Naive thymus-derived CD8-positive, alpha-beta T cell (primary cell): Measurements from ENCODE around the gene RHOH. TPM values are rescaled to one million over a fixed set of nuclear protein-coding genes. Genes with fewer than 3 reads are reported as not detected.
"Not testable (repeated sequence)": the region's sequence is repeated elsewhere in the genome, so short reads cannot be mapped to it uniquely, and the experiment has no call there.

ENCODE experiments used
- ATAC-seq, 2 donors: fragments of 150-1000 bp; cut with Tn5 transposase in 1 of 2; sonication (Bioruptor Pico), chemical (Tn5 transposase) in 1 of 2; 1 replicate in 1 of 2; 2 replicates in 1 of 2; pipeline ENCODE4 v1.10.0; 2021; ENCODE audit warnings: mild to moderate bottlenecking in 2 of 2, moderate library complexity in 2 of 2
- POLR2A ChIA-PET: fragments of 350-600 bp; sonication (Branson Sonifier 250); formaldehyde crosslinking; loops from one replicate; lab custom pipeline; 2021; ENCODE audit warnings: antibody characterized with exemption; lab: Charles Lee
- DNase-seq, 10 donors: peaks; one replicate each; pipeline versions ENCODE4 v3.0.0 to v3.0.0-alpha.2; 2020 to 2022
- H3K27ac Mint-ChIP-seq, 10 donors: one replicate each; pipeline ENCODE4 v1.8.0; 2020 to 2022; ENCODE audit warnings: mild to moderate bottlenecking in 10 of 10, mixed read lengths in 10 of 10, moderate library complexity in 4 of 10, inconsistent platforms in 1 of 10
- H3K27me3 Mint-ChIP-seq, 5 donors: one replicate each; pipeline ENCODE4 v1.8.0; 2021 to 2022; ENCODE audit warnings: mixed read lengths in 5 of 5
- H3K36me3 Mint-ChIP-seq, 3 donors: one replicate each; pipeline ENCODE4 v1.8.0; 2020 to 2022; ENCODE audit warnings: mixed read lengths in 3 of 3, mild to moderate bottlenecking in 2 of 3, inconsistent platforms in 1 of 3
- H3K4me1 Mint-ChIP-seq, 4 donors: one replicate each; pipeline ENCODE4 v1.8.0; 2021 to 2022; ENCODE audit warnings: mixed read lengths in 4 of 4
- H3K4me3 Mint-ChIP-seq, 10 donors: one replicate each; pipeline ENCODE4 v1.8.0; 2020 to 2022; ENCODE audit warnings: mild to moderate bottlenecking in 10 of 10, mixed read lengths in 10 of 10, moderate library complexity in 6 of 10, inconsistent platforms in 1 of 10
- H3K9me3 Mint-ChIP-seq, 9 donors: one replicate each; pipeline ENCODE4 v1.8.0; 2020 to 2022; ENCODE audit warnings: mixed read lengths in 9 of 9, mild to moderate bottlenecking in 3 of 9, inconsistent platforms in 1 of 9, moderate library complexity in 1 of 9
- polyA plus RNA-seq, 3 donors: library from polyadenylated mRNA; unstranded; fragments of 300-500 nt; fragmentation: Illumina TruSeq; gene quantifications; one replicate each; pipeline ENCODE4 v1.2.3, GENCODE V29; 2021
- total RNA-seq, 8 experiments: library from RNA in 2 of 8; stranded (reverse) in 2 of 8; gene quantifications; one replicate each; pipeline ENCODE4 v1.2.3 and lab custom pipeline; 2021 to 2026

Gene RHOH, protein sequence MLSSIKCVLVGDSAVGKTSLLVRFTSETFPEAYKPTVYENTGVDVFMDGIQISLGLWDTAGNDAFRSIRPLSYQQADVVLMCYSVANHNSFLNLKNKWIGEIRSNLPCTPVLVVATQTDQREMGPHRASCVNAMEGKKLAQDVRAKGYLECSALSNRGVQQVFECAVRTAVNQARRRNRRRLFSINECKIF
- 100 to 1,000 TPM; 233 to 249 TPM for total RNA-seq
- polyA plus RNA-seq, result 100 to 1,000 TPM; 328 to 416 (median 383) TPM
- total RNA-seq (lab: John Stamatoyannopoulos, UW), result 200 to 421 (median 232) reads per million in 6 experiments

DNA sequence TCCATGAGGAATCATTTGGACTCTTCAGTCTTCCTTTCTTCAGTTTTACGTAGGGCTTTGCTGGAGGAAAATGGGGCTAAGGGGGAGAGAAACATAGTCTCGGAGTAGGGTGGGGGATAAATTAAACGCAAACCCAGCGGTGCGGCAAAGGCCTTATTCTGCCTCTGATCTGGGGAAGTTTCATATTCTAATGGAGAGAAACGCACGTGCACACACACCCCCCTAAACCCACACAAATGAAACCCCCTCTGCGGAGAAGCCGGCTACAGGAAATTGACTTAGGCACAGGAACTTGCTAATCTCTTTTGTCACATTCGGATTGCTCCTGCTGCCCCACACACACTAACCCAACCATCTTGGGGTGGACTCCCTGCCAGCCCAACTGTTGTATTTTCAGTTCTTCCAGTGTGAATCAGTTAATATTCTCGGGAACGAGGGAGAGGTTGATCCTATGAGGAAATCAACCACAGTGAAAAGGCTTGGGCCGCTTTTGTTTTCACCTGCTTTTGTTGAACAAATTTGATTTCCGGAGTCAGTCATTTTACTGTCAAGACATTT is at the start of gene RHOH:
Gene RHOH, plus strand, starts transcription at position 308 of the 558 bp plus-strand sequence. CDS start 46,356 bp downstream, outside the sequence.
- Mint-ChIP-seq H3K36me3 (peaks cover 30 to 40% (median 35%) of the 10 kb centered on the region in 3 donors), H3K4me1 (peaks cover 35 to 71% (median 60%) of the 10 kb centered on the region in 4 donors), H3K27ac (peak within 1 kb of the TSS; percentile 94 to 100 (median 99)), H3K4me3 (peak within 1 kb of the TSS; percentile 94 to 100 (median 98)), H3K27me3 (peaks cover 0 to 1% (median 0%) of the 10 kb centered on the region in 5 donors), H3K9me3 (peaks cover 0 to 5% (median 0%) of the 10 kb centered on the region in 9 donors)
- ATAC-seq (peak; percentile 41 to 52), DNase-seq (peak; percentile 48 to 94 (median 88))
- POLR2A ChIA-PET, result interaction anchor here (0.5 to 8.8 kb wide), 25 partner anchors 10 to 140 kb away, joined by 3 to 244 read pairs (median 12); partner anchors contain the start of gene N4BP2

DNA sequence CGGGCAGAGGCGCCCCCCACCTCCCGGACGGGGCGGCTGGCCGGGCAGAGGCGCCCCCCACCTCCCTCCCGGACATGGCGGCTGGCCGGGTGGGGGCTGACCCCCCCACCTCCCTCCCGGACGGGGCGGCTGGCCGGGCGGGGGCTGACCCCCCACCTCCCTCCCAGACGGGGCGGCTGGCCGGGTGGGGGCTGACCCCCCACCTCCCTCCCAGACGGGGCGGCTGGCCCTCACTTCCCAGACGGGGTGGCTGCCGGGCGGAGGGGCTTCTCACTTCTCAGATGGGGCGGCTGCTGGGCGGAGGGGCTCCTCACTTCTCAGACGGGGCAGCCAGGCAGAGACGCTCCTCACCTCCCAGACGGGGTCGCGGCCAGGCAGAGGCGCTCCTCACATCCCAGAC is 49.3 kb upstream of the RHOH start:
- Mint-ChIP-seq H3K36me3 (peaks cover 4 to 27% (median 15%) of the 10 kb centered on the region in 3 donors), H3K4me1 (peaks cover 7 to 25% (median 24%) of the 10 kb centered on the region in 4 donors)
- ATAC-seq, H3K27me3 Mint-ChIP-seq, H3K9me3 Mint-ChIP-seq, H3K27ac Mint-ChIP-seq, POLR2A ChIA-PET, DNase-seq, H3K4me3 Mint-ChIP-seq: not testable (repeated sequence)

DNA sequence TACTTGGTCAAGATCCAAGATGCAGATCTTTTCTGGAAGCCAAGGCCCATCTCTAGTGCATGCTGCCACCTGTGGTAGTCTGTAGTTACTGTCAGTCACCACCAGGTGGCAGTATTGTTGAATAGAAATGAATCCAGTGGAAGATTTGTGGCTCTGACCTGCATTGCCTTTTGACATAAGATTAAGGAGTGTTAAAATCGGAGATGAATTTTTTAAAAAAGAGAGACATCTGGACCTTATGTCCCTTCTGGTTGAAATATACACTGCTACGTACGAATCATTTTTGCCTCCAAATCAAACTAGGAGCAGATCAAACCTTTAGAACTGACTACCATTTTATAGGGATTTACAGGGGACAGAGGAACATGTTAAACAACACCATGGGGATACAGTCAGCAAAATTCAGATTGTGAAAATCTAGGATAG is 46.9 kb upstream of the RHOH start:
- no peaks in the 10 kb centered on the region for H3K27me3 Mint-ChIP-seq
- ATAC-seq (peak; percentile 85 to 90), DNase-seq (peak; percentile 33 to 87 (median 77))
- H3K4me1 Mint-ChIP-seq, result peaks cover 14 to 45% (median 38%) of the 10 kb centered on the region in 4 donors
- peak overlapping the region; percentile 69 to 91 (median 88) for H3K27ac Mint-ChIP-seq
- peaks cover 0 to 6% (median 3%) of the 10 kb centered on the region in 9 donors for H3K9me3 Mint-ChIP-seq
- H3K4me3 Mint-ChIP-seq, result peak overlapping the region in 6 of 10 donors; percentile 1 to 56 (median 31)
- peaks cover 4 to 11% (median 11%) of the 10 kb centered on the region in 3 donors for H3K36me3 Mint-ChIP-seq
- POLR2A ChIA-PET, result interaction anchor here (0.6 to 3.2 kb wide), 9 partner anchors 44 to 175 kb away, joined by 3 to 29 read pairs (median 5); partner anchors contain the start of genes N4BP2 and RHOH

DNA sequence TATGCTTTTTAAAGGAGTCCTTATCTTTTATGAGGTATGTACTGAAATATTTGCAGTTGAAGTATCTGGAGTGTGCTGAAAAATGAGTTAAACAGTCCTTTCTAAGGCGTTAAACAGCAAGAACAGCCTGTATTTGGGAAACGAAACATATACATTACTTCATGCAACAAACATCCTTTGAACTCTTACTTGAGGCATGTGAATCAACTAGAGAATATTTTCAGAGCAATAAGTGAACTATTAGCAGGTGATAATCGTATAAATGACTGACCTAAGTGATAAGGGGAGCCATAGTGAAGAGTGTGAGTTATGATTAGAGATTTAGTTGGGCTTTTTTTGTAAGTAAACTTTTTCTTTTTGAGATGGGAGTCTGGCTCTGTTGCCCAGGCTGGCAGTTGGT is 45.9 kb upstream of the RHOH start:
- ATAC-seq (no peak), DNase-seq (no peak)
- peaks cover 4 to 7% (median 6%) of the 10 kb centered on the region in 3 donors for H3K36me3 Mint-ChIP-seq
- peak overlapping the region in 2 of 10 donors; percentile 9 to 10 for H3K4me3 Mint-ChIP-seq
- peaks cover 14 to 45% (median 38%) of the 10 kb centered on the region in 4 donors for H3K4me1 Mint-ChIP-seq
- POLR2A ChIA-PET, result interaction anchor here (0.7 to 3.2 kb wide), 12 partner anchors 35 to 175 kb away, joined by 3 to 29 read pairs (median 9); partner anchors contain the start of gene RHOH
- H3K27ac Mint-ChIP-seq, result peak overlapping the region; percentile 38 to 90 (median 82)
- H3K27me3 Mint-ChIP-seq, result no peaks in the 10 kb centered on the region
- H3K9me3 Mint-ChIP-seq, result peaks cover 0 to 6% (median 3%) of the 10 kb centered on the region in 9 donors

DNA sequence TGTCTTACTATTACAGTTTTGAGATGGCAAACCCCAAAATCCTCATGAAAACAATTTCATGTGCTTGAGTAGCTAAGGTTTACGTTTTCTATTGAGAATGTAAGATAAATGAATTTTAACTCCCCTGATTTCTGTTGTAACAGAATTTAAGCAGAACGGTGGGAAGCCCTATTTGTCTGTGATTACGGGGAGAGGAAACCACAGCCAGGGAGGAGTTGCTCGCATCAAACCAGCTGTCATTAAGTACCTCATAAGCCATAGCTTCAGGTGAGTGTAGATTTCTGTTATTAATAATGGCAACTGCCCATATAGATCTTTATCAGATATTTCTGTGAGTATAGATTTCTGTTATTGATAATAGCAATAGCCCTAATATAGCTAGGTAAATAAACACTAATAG is 44.2 kb upstream of the RHOH start:
- POLR2A ChIA-PET, result interaction anchor here (0.6 to 3.2 kb wide), 16 partner anchors 34 to 173 kb away, joined by 3 to 29 read pairs (median 6); partner anchors contain the start of genes N4BP2 and RHOH
- DNase-seq (peak in 8 of 10 donors; percentile 22 to 65 (median 45)), ATAC-seq (peak; percentile 82 to 85)
- Mint-ChIP-seq H3K9me3 (peaks cover 0 to 6% (median 3%) of the 10 kb centered on the region in 9 donors), H3K4me3 (peak overlapping the region; percentile 36 to 73 (median 51)), H3K27me3 (no peaks in the 10 kb centered on the region), H3K36me3 (peaks cover 0 to 7% (median 4%) of the 10 kb centered on the region in 3 donors), H3K4me1 (peaks cover 14 to 45% (median 38%) of the 10 kb centered on the region in 4 donors), H3K27ac (peak overlapping the region in 9 of 10 donors; percentile 75 to 95 (median 88))

DNA sequence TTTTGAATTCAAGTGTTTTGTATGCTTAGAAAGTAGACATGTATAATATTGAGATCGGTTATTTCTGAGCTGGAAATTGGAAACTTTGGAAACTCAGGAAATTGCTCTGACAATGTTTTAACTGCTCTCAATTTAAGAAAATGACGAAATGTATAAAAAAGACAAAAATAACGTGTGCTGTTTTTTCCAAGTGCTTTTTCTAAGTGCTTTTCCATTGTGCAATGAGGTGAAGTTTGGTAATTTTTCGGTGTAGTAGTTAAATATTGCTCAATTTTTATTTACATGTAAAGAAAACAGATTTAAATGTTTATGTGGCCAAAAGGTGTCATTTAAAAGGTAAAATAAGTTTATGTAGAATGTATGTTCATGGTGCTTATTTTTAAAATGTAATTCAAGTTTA is 39.4 kb upstream of the RHOH start:
- peaks cover 7 to 20% (median 15%) of the 10 kb centered on the region in 4 donors for H3K4me1 Mint-ChIP-seq
- ATAC-seq (no peak), DNase-seq (no peak)
- no peak overlapping the region for H3K4me3 Mint-ChIP-seq
- no peaks in the 10 kb centered on the region for H3K27me3 Mint-ChIP-seq
- peaks cover 0 to 4% (median 0%) of the 10 kb centered on the region in 9 donors for H3K9me3 Mint-ChIP-seq
- H3K27ac Mint-ChIP-seq, result no peak overlapping the region
- peaks cover 6 to 9% (median 6%) of the 10 kb centered on the region in 3 donors for H3K36me3 Mint-ChIP-seq
- POLR2A ChIA-PET, result interaction anchor here (0.5 kb wide), 1 partner anchor 49 kb away, joined by 3 read pairs; no protein-coding TSS in a partner anchor

DNA sequence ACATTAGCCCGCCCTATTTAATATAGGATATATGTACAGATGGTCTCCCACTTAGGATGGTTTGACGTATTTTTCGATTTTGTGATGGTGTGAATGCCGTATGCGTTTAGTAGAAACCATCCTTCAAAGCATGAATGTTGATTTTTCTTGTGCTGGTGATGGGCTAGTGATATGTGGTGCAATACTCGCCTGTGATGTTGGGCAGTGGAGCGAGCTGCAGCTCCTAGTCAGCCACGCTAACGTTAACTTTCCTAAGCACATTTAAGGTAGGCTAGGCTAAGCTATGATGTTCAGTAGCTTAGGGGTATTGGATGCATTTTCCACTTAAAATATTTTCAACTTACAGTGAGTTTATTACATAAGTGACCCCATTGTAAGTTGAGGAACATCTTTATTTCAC is 36.6 kb upstream of the RHOH start:
- no peak overlapping the region for H3K4me3 Mint-ChIP-seq
- ATAC-seq, result no peak
- H3K36me3 Mint-ChIP-seq, result peaks cover 6 to 10% (median 9%) of the 10 kb centered on the region in 3 donors

DNA sequence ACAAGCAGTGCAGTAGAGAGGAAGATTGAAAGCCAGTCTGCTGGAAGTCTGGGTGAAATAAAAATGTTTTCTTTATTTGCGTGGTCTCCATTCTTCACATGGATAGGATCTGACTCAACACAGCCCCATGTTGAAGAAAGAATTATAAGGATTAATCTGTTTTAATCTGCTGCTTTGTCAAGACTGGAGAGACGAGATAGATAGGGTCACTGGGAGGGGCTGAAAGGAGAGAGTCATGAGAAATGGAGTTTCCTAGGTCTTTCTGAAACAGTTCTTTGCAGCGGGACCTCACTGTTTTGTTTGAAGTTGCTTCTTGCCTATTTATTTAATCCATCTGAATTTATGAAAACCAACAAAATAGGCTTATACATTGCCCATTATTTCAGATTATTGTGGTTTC is 32.4 kb upstream of the RHOH start:
- Mint-ChIP-seq H3K27me3 (no peaks in the 10 kb centered on the region), H3K9me3 (peaks cover 0 to 23% (median 5%) of the 10 kb centered on the region in 9 donors), H3K4me3 (no peak overlapping the region), H3K27ac (peak overlapping the region in 2 of 10 donors; percentile 12 to 60), H3K4me1 (peaks cover 0 to 6% (median 2%) of the 10 kb centered on the region in 4 donors), H3K36me3 (peaks cover 13 to 20% (median 18%) of the 10 kb centered on the region in 3 donors)
- POLR2A ChIA-PET, result no interaction called here
- ATAC-seq, result no peak
- no peak for DNase-seq

More for the DNA sequence above, 36.6 kb upstream of the RHOH start:
- Mint-ChIP-seq H3K4me1 (peaks cover 0 to 3% (median 0%) of the 10 kb centered on the region in 4 donors), H3K27me3 (no peaks in the 10 kb centered on the region), H3K27ac (no peak overlapping the region), H3K9me3 (peaks cover 0 to 8% (median 0%) of the 10 kb centered on the region in 9 donors)
- DNase-seq, result no peak
- POLR2A ChIA-PET, result interaction anchor here (0.9 kb wide), 1 partner anchor 26 kb away, joined by 3 read pairs; no protein-coding TSS in a partner anchor

DNA sequence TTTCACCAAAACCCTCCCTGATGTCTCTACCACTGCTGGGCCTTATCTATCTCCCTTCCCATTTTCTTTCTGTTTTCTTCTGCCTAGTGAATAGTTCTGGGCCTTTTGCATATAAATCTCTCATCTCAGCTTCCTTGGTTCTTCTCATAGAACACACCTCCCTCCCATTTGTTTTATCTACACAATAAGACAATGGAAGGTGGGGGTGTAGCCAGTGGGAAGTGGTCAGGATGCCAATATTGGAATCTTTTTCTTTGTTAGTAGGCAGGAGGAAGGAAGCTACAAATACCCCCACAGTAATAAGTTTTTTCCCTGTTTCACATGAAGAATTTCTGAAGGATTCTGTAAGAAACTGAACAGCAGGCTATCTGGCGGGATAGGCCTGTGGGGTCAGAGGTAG is 30.9 kb upstream of the RHOH start:
- ATAC-seq, result no peak
- Mint-ChIP-seq H3K27ac (peak overlapping the region in 1 of 10 donors; percentile 49), H3K4me1 (peaks cover 0 to 6% (median 3%) of the 10 kb centered on the region in 4 donors), H3K27me3 (no peaks in the 10 kb centered on the region), H3K4me3 (no peak overlapping the region), H3K9me3 (peaks cover 0 to 23% (median 5%) of the 10 kb centered on the region in 9 donors), H3K36me3 (peaks cover 11 to 20% (median 15%) of the 10 kb centered on the region in 3 donors)
- POLR2A ChIA-PET, result no interaction called here
- DNase-seq, result no peak

DNA sequence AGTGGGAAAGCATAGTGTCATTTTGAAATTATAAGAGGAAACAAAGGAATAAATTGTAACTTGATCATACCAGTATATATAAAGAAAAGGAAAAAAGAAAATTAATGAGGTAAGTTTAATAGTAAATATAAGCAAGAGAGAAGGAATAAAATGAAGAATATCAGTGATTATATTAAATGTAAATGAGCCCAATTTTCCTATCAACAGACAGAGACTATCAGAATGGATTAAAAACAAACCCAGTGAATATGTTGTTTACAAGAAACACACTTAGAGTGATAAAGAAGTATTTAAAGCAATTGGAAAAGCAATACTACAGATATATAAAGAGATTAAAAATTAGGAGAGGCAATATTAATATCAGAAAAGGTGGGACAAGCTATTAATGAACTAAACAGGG is 28.8 kb upstream of the RHOH start:
- H3K9me3 Mint-ChIP-seq, result peaks cover 0 to 16% (median 5%) of the 10 kb centered on the region in 9 donors
- no peak overlapping the region for H3K4me3 Mint-ChIP-seq
- ATAC-seq, result no peak
- no peaks in the 10 kb centered on the region for H3K27me3 Mint-ChIP-seq
- POLR2A ChIA-PET, result interaction anchor here (0.6 to 1.1 kb wide), 2 partner anchors 15 to 106 kb away, joined by 5 to 8 read pairs; no protein-coding TSS in a partner anchor
- no peak for DNase-seq
- peaks cover 5 to 14% (median 11%) of the 10 kb centered on the region in 4 donors for H3K4me1 Mint-ChIP-seq
- peaks cover 8 to 12% (median 12%) of the 10 kb centered on the region in 3 donors for H3K36me3 Mint-ChIP-seq
- H3K27ac Mint-ChIP-seq, result peak overlapping the region in 1 of 10 donors; percentile 42

DNA sequence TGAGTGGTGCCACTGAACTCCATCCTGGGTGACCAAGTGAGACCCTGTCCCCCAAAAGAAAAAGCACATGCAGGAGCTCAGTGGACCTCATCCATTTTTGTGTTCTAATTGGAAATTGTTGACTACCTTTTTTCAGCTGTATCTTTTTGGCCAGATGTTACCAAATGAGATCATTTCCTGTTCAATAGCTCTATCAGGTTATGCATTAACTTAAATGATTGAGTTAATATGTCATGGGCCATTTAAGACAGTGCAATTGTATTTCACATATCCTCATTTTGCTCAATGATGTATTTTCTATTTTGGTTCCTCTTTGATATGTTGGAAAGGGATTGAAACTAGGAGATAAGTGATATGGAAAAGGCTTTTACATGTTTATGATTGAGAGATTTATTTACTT is 26.2 kb upstream of the RHOH start:
- peaks cover 8 to 12% (median 11%) of the 10 kb centered on the region in 3 donors for H3K36me3 Mint-ChIP-seq
- DNase-seq, result no peak
- no peak for ATAC-seq
- H3K27ac Mint-ChIP-seq, result peak overlapping the region in 1 of 10 donors; percentile 40
- peaks cover 0 to 16% (median 5%) of the 10 kb centered on the region in 9 donors for H3K9me3 Mint-ChIP-seq
- no peaks in the 10 kb centered on the region for H3K27me3 Mint-ChIP-seq
- H3K4me1 Mint-ChIP-seq, result peaks cover 12 to 30% (median 19%) of the 10 kb centered on the region in 4 donors
- no peak overlapping the region for H3K4me3 Mint-ChIP-seq
- POLR2A ChIA-PET, result interaction anchor here (0.6 to 1.6 kb wide), 3 partner anchors 12 to 25 kb away, joined by 3 to 5 read pairs (median 4); no protein-coding TSS in a partner anchor

DNA sequence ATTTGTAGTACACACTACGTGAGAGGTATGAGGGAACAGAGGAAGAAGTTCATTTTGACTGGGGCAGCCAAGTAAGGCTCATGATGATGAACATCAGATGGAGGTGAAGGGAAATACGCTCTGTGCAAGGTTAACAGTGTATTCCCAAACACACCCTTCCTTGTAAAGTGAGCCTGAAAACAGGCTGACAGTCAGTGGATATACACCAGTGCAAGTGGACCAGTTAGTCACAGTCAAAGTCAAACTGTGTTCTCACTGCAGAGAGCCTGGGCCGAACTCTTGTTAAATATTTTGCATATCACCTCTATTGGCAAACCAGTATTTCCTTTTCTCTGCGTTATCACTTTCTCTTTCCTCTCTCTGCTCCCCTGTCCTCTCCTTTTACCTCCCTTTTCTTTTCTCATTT is 23.4 kb upstream of the RHOH start:
- ATAC-seq (peak; percentile 62 to 70), DNase-seq (no peak)
- peaks cover 0 to 2% (median 0%) of the 10 kb centered on the region in 9 donors for H3K9me3 Mint-ChIP-seq
- POLR2A ChIA-PET, result interaction anchor here (0.5 to 1.3 kb wide), 3 partner anchors 23 to 130 kb away, joined by 3 to 5 read pairs (median 4); no protein-coding TSS in a partner anchor
- H3K27ac Mint-ChIP-seq, result peak overlapping the region; percentile 63 to 95 (median 86)
- peaks cover 0 to 1% (median 0%) of the 10 kb centered on the region in 3 donors for H3K36me3 Mint-ChIP-seq
- peak overlapping the region; percentile 5 to 79 (median 66) for H3K4me3 Mint-ChIP-seq
- no peaks in the 10 kb centered on the region for H3K27me3 Mint-ChIP-seq
- peaks cover 8 to 36% (median 22%) of the 10 kb centered on the region in 4 donors for H3K4me1 Mint-ChIP-seq
